ENCODE data around the gene ALDOB.

Gene ALDOB

DNA sequence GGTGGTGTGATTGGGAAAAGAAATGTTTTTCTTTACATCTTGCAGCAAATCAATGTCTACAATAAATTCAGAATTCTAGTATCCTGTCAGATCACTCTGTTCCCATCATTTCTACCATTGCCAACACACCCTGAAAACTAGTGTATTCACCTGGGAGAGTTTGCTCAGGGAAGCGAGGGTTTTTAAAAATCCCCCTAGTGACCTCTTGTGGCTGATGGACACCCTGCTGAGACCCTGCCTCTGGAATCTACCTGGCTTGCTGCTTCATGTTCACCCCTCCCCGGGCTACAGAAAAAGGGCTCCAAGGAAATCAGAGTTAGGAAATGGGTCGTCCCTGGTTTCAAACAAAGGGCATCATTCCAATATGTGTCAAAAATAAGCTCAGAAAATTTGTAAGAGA is 21.4 kb upstream of the ALDOB start:
- Histone ChIP-seq H3K4me1 (ENCODE audit: control insufficient read depth, insufficient read depth, low read length, unreplicated experiment) (peaks cover 7% of the 10 kb centered on the region), H3K27ac (ENCODE audit: low read depth, low read length) (no peak overlapping the region), H3K4me3 (ENCODE audit: low read depth, low read length) (no peak overlapping the region), H3K27me3 (ENCODE audit: insufficient read depth, low read length) (no peaks in the 10 kb centered on the region), H3K79me2 (ENCODE audit: control insufficient read depth, insufficient read depth, low read length, unreplicated experiment) (no peaks in the 10 kb centered on the region), H2AFZ (ENCODE audit: low read length, unreplicated experiment) (no peak overlapping the region), H3K36me3 (ENCODE audit: insufficient read depth, low read length) (no peaks in the 10 kb centered on the region)

GRCh38 chr9:101455656-101456240 is 20.2 kb upstream of the ALDOB start:
- no peak overlapping the region for H2AFZ ChIP-seq (ENCODE audit: low read length, unreplicated experiment)
- H3K4me1 ChIP-seq (ENCODE audit: control insufficient read depth, insufficient read depth, low read length, unreplicated experiment): peaks cover 7% of the 10 kb centered on the region
- H3K4me3 ChIP-seq (ENCODE audit: low read depth, low read length): no peak overlapping the region
- peaks cover 4% of the 10 kb centered on the region; the same call in 1 of the 2 replicates for H3K27me3 ChIP-seq (ENCODE audit: insufficient read depth, low read length)
- no peaks in the 10 kb centered on the region for H3K36me3 ChIP-seq (ENCODE audit: insufficient read depth, low read length)
- no peak overlapping the region for H3K27ac ChIP-seq (ENCODE audit: low read depth, low read length)
- H3K79me2 ChIP-seq (ENCODE audit: control insufficient read depth, insufficient read depth, low read length, unreplicated experiment): no peaks in the 10 kb centered on the region

GRCh38 chr9:101453776-101454570 is 18.4 kb upstream of the ALDOB start:
- H3K4me1 ChIP-seq (ENCODE audit: control insufficient read depth, insufficient read depth, low read length, unreplicated experiment): peaks cover 7% of the 10 kb centered on the region
- H3K27me3 ChIP-seq (ENCODE audit: insufficient read depth, low read length): peaks cover 5% of the 10 kb centered on the region; the same call in 1 of the 2 replicates
- H3K79me2 ChIP-seq (ENCODE audit: control insufficient read depth, insufficient read depth, low read length, unreplicated experiment): no peaks in the 10 kb centered on the region
- H3K27ac ChIP-seq (ENCODE audit: low read depth, low read length): no peak overlapping the region
- no peaks in the 10 kb centered on the region for H3K36me3 ChIP-seq (ENCODE audit: insufficient read depth, low read length)
- H3K4me3 ChIP-seq (ENCODE audit: low read depth, low read length): no peak overlapping the region
- H2AFZ ChIP-seq (ENCODE audit: low read length, unreplicated experiment): no peak overlapping the region

GRCh38 chr9:101451498-101451897 is 15.9 kb upstream of the ALDOB start:
- peaks cover 7% of the 10 kb centered on the region for H3K4me1 ChIP-seq (ENCODE audit: control insufficient read depth, insufficient read depth, low read length, unreplicated experiment)
- no peaks in the 10 kb centered on the region for H3K79me2 ChIP-seq (ENCODE audit: control insufficient read depth, insufficient read depth, low read length, unreplicated experiment)
- H3K27me3 ChIP-seq (ENCODE audit: insufficient read depth, low read length): peaks cover 5% of the 10 kb centered on the region; the same call in 1 of the 2 replicates
- H3K4me3 ChIP-seq (ENCODE audit: low read depth, low read length): no peak overlapping the region
- H2AFZ ChIP-seq (ENCODE audit: low read length, unreplicated experiment): no peak overlapping the region
- H3K27ac ChIP-seq (ENCODE audit: low read depth, low read length): no peak overlapping the region
- no peaks in the 10 kb centered on the region for H3K36me3 ChIP-seq (ENCODE audit: insufficient read depth, low read length)

GRCh38 chr9:101450931-101451330 is 15.4 kb upstream of the ALDOB start:
- peaks cover 4% of the 10 kb centered on the region for H3K4me1 ChIP-seq (ENCODE audit: control insufficient read depth, insufficient read depth, low read length, unreplicated experiment)
- H3K27me3 ChIP-seq (ENCODE audit: insufficient read depth, low read length): peaks cover 5% of the 10 kb centered on the region; the same call in 1 of the 2 replicates
- H3K36me3 ChIP-seq (ENCODE audit: insufficient read depth, low read length): no peaks in the 10 kb centered on the region
- no peak overlapping the region for H3K27ac ChIP-seq (ENCODE audit: low read depth, low read length)
- no peak overlapping the region for H3K4me3 ChIP-seq (ENCODE audit: low read depth, low read length)
- no peaks in the 10 kb centered on the region for H3K79me2 ChIP-seq (ENCODE audit: control insufficient read depth, insufficient read depth, low read length, unreplicated experiment)
- H2AFZ ChIP-seq (ENCODE audit: low read length, unreplicated experiment): no peak overlapping the region

- Histone ChIP-seq H3K4me3 (ENCODE audit: low read depth, low read length) (peak overlapping the region; percentile 84), H2AFZ (ENCODE audit: low read length, unreplicated experiment) (peak overlapping the region; percentile 90)
These were observed 13.6 kb upstream of the ALDOB start for GRCh38 chr9:101449071-101449721.

GRCh38 chr9:101448680-101449070 is 13.1 kb upstream of the ALDOB start:
- Histone ChIP-seq H3K79me2 (ENCODE audit: control insufficient read depth, insufficient read depth, low read length, unreplicated experiment) (no peaks in the 10 kb centered on the region), H3K4me3 (ENCODE audit: low read depth, low read length) (peak overlapping the region; percentile 84), H3K27ac (ENCODE audit: low read depth, low read length) (no peak overlapping the region), H3K36me3 (ENCODE audit: insufficient read depth, low read length) (no peaks in the 10 kb centered on the region), H3K27me3 (ENCODE audit: insufficient read depth, low read length) (peaks cover 5% of the 10 kb centered on the region; the same call in 1 of the 2 replicates), H2AFZ (ENCODE audit: low read length, unreplicated experiment) (no peak overlapping the region), H3K4me1 (ENCODE audit: control insufficient read depth, insufficient read depth, low read length, unreplicated experiment) (no peaks in the 10 kb centered on the region)

More at GRCh38 chr9:101449071-101449721, 13.6 kb upstream of the ALDOB start:
- no peaks in the 10 kb centered on the region for H3K36me3 ChIP-seq (ENCODE audit: insufficient read depth, low read length)
- peaks cover 5% of the 10 kb centered on the region; the same call in 1 of the 2 replicates for H3K27me3 ChIP-seq (ENCODE audit: insufficient read depth, low read length)
- H3K79me2 ChIP-seq (ENCODE audit: control insufficient read depth, insufficient read depth, low read length, unreplicated experiment): no peaks in the 10 kb centered on the region
- no peak overlapping the region for H3K27ac ChIP-seq (ENCODE audit: low read depth, low read length)
- no peaks in the 10 kb centered on the region for H3K4me1 ChIP-seq (ENCODE audit: control insufficient read depth, insufficient read depth, low read length, unreplicated experiment)

DNA sequence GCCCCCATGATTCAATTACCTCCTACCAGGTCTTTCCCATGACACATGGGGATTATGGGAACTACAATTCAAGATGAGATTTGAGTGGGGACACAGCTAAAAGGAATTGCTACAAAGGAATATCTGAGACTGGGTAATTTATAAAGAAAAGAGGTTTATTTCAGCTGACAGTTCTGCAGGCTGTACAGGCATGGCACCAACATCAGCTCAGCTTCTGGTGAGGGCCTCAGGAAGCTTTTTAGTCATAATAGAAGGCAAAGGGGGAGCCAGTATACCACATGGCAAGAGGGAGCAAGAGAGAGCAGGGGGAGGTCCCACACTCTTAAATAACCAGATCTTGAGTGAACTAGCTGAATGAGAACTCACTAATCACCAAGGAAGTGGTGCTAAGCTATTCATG is 11.2 kb upstream of the ALDOB start:
- Histone ChIP-seq H3K36me3 (ENCODE audit: insufficient read depth, low read length) (no peaks in the 10 kb centered on the region), H3K27ac (ENCODE audit: low read depth, low read length) (no peak overlapping the region), H3K4me3 (ENCODE audit: low read depth, low read length) (no peak overlapping the region), H2AFZ (ENCODE audit: low read length, unreplicated experiment) (no peak overlapping the region), H3K79me2 (ENCODE audit: control insufficient read depth, insufficient read depth, low read length, unreplicated experiment) (no peaks in the 10 kb centered on the region), H3K4me1 (ENCODE audit: control insufficient read depth, insufficient read depth, low read length, unreplicated experiment) (no peaks in the 10 kb centered on the region), H3K27me3 (ENCODE audit: insufficient read depth, low read length) (peaks cover 14% of the 10 kb centered on the region)

- H3K79me2 ChIP-seq (ENCODE audit: control insufficient read depth, insufficient read depth, low read length, unreplicated experiment): no peaks in the 10 kb centered on the region
- no peaks in the 10 kb centered on the region for H3K4me1 ChIP-seq (ENCODE audit: control insufficient read depth, insufficient read depth, low read length, unreplicated experiment)
- peak overlapping the region; percentile 66 for H3K4me3 ChIP-seq (ENCODE audit: low read depth, low read length)
- H3K27ac ChIP-seq (ENCODE audit: low read depth, low read length): peak overlapping the region; percentile 28
- H2AFZ ChIP-seq (ENCODE audit: low read length, unreplicated experiment): peak overlapping the region; percentile 71
- peaks cover 19% of the 10 kb centered on the region for H3K27me3 ChIP-seq (ENCODE audit: insufficient read depth, low read length)
- no peaks in the 10 kb centered on the region for H3K36me3 ChIP-seq (ENCODE audit: insufficient read depth, low read length)
These were observed 9.9 kb upstream of the ALDOB start for GRCh38 chr9:101445353-101446029.

DNA sequence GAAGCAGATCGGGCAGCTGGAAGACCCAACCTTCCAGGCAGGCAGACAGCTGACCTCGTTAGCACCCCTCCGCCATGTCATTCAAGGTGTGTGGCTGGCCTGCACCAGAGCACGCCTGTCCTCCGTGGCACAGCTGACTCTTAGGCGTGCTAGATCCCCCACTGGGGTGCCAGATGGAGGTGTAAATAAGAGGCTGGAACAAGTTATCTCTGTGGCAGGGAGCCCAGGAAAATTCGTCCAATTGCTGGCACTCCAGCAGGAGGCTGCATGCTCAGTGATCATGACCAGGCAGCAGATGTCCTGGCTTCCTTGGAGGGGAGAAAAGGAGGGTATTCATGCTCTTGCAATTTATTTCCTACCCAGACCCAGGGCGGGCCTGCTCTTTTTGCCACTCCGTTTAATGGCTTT is 7.8 kb upstream of the ALDOB start:
- Histone ChIP-seq H2AFZ (ENCODE audit: low read length, unreplicated experiment) (no peak overlapping the region), H3K4me1 (ENCODE audit: control insufficient read depth, insufficient read depth, low read length, unreplicated experiment) (no peaks in the 10 kb centered on the region)

More for the DNA sequence above, 7.8 kb upstream of the ALDOB start:
- Histone ChIP-seq H3K36me3 (ENCODE audit: insufficient read depth, low read length) (no peaks in the 10 kb centered on the region), H3K4me3 (ENCODE audit: low read depth, low read length) (no peak overlapping the region), H3K27ac (ENCODE audit: low read depth, low read length) (no peak overlapping the region), H3K79me2 (ENCODE audit: control insufficient read depth, insufficient read depth, low read length, unreplicated experiment) (no peaks in the 10 kb centered on the region), H3K27me3 (ENCODE audit: insufficient read depth, low read length) (peaks cover 40% of the 10 kb centered on the region)

All from ACC112 (cell line).